ENCODE data around the gene TBK1. TPM values are rescaled to one million over a fixed set of nuclear protein-coding genes. Genes with fewer than 3 reads are reported as not detected.
"Not testable (repeated sequence)": the region's sequence is repeated elsewhere in the genome, so short reads cannot be mapped to it uniquely, and the experiment has no call there.

The TBK1 gene
- polyA plus RNA-seq, 3 donors from 2014 or later = 27.2 to 36.9 (median 29.2) TPM

DNA sequence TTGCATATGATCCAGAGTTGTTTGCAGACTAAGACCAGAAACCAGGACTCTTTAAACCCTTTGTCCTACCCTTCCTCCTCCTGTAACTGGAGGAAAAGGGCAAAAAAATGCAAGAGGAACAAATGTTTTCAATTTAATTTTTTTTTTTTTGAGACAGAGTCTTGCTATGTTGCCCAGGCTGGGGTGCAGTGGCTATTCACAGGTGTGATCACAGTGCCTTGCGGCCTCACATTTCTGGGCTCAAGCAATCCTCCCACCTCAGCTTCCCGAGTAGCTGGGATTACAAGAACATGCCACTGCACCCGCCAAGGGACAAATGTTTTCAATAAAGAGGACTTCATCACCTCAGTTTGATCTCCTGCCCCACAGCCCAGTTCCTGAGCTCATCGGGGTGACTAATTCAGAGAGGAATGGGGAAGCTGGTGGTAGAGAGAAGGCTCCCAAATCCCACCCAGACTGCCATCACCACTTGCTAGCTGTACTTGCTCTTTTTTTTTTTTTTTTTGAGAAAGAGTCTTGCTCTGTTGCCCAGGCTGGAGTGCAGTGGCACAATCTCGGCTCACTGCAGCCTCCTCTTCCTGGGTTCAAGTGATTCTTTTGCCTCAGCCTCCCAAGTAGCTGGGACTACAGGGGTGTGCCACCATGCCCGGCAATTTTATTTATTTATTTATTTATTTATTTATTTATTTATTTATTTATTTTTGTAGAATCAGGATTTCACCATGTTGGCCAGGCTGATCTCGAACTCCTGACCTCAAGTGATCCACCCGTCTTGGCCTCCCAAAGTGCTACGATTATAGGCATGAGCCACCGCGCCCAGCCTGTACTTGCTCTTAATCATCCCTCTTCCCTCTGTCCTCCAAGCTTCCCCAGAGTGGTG lies 71.9 kb downstream of the TBK1 start:
- H3K4me3 Mint-ChIP-seq; H3K9me3 Mint-ChIP-seq; H3K27me3 Mint-ChIP-seq (ENCODE audit: low read depth in 3 of 3); DNase-seq; H3K27ac Mint-ChIP-seq; H3K36me3 Mint-ChIP-seq; H3K4me1 Mint-ChIP-seq: not testable (repeated sequence)

DNA sequence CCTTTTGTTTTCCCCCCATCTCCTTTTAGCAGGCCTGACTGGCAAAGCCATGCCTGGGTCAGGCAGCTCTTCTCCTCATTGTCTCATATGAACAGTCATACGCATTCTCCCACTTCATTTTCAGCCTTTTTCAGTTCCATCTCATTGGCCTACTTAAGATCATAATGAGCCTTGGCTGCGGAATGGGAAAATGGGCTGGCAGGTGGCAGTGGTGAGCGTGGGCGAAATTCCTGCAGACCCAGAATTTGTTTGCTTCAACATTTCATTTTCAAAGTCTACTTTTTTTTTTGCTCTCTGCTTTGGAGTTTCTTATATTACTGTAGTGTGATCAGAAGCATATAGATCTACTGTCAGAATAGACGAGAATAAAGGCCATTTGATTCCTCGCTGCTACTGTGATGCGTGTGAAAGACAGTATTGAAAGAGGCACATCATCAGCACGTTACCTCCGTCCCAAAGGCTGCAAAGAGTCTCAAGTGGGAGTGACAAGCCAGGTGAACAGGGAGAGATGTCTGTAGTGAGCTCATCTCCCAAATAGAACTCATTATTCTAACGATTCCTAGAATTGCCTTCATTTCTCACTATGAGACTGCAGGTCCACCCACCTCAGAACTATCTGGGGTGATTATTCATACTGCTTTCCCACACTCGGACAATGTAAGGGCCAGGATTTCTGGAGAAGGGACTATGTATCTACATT lies 73.7 kb downstream of the TBK1 start:
- Mint-ChIP-seq H3K36me3 (no peaks in the 10 kb centered on the region), H3K9me3 (no peaks in the 10 kb centered on the region), H3K4me1 (no peaks in the 10 kb centered on the region), H3K4me3 (no peak overlapping the region), H3K27ac (no peak overlapping the region), H3K27me3 (ENCODE audit: low read depth in 3 of 3) (peaks cover 0 to 9% (median 6%) of the 10 kb centered on the region in 3 donors)
- DNase-seq = no peak

DNA sequence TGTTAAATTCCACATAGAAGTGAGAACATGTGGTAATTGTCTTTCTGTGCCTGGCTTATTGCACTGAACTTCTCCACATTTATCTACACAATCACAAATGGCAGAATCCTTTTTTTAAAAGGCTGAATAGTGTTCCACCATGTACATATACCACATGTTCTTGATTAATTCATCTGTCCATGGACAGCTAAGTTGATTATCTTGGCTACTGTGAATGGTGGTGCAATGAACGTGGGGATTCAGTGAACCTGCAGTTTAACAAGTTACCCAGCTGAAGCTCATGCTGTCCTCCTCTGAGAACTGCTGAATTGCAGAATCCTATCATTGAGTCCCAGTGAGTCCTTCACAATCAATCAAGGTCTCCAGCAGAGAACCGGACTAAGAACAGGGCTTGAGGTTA lies 74.9 kb downstream of the TBK1 start:
- Mint-ChIP-seq H3K4me1 (no peaks in the 10 kb centered on the region), H3K9me3 (no peaks in the 10 kb centered on the region), H3K4me3 (no peak overlapping the region), H3K27ac (no peak overlapping the region), H3K27me3 (ENCODE audit: low read depth in 3 of 3) (peaks cover 0 to 7% (median 5%) of the 10 kb centered on the region in 3 donors), H3K36me3 (no peaks in the 10 kb centered on the region)
- DNase-seq = no peak

DNA sequence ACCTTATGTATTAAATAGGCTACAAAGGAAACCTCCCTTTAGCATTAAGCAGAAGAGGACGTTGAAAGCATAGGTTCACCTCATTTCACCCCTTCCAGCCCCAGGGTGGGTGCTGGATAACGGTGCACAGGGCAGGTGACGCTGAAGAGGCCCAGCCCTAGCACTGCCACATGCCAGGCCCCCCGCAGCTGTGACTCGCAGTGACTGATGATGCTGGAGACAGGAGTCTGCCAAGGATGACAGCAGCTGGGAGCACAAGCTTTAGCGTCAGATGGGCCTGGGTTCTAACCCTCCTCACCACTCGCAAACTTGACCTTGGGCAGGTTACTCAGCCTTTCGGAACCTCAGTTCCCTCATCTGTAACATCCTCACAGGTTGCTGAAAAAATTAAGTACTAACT lies 76.7 kb downstream of the TBK1 start:
- H3K4me1 Mint-ChIP-seq = no peaks in the 10 kb centered on the region
- H3K4me3 Mint-ChIP-seq = no peak overlapping the region
- H3K27me3 Mint-ChIP-seq (ENCODE audit: low read depth in 3 of 3) = peaks cover 0 to 8% (median 7%) of the 10 kb centered on the region in 3 donors
- no peak overlapping the region for H3K27ac Mint-ChIP-seq
- no peaks in the 10 kb centered on the region for H3K9me3 Mint-ChIP-seq
- DNase-seq = no peak
- H3K36me3 Mint-ChIP-seq = no peaks in the 10 kb centered on the region

DNA sequence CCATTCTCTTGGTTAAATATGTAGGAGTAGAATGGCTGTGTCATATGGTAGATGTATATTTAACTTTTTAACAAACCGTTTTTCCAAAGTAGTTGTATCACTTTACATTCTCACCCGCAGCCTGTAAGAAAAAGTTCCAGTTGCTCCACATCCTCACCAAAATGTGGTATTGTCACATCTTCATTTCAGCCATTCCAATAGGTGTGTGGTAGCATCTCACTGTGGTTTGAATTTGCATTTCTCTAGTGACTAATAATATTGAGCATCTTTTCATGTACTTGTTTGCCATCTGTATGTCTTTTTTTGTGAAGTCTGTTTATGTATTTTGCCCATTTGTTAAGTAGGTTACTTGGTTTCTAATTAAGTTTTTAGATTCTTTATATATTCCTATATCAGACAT lies 78.6 kb downstream of the TBK1 start:
- peaks cover 0 to 4% (median 1%) of the 10 kb centered on the region in 3 donors for H3K27me3 Mint-ChIP-seq (ENCODE audit: low read depth in 3 of 3)
- no peaks in the 10 kb centered on the region for H3K36me3 Mint-ChIP-seq
- H3K9me3 Mint-ChIP-seq = no peaks in the 10 kb centered on the region
- no peaks in the 10 kb centered on the region for H3K4me1 Mint-ChIP-seq
- no peak overlapping the region for H3K27ac Mint-ChIP-seq
- H3K4me3 Mint-ChIP-seq = no peak overlapping the region
- no peak for DNase-seq

DNA sequence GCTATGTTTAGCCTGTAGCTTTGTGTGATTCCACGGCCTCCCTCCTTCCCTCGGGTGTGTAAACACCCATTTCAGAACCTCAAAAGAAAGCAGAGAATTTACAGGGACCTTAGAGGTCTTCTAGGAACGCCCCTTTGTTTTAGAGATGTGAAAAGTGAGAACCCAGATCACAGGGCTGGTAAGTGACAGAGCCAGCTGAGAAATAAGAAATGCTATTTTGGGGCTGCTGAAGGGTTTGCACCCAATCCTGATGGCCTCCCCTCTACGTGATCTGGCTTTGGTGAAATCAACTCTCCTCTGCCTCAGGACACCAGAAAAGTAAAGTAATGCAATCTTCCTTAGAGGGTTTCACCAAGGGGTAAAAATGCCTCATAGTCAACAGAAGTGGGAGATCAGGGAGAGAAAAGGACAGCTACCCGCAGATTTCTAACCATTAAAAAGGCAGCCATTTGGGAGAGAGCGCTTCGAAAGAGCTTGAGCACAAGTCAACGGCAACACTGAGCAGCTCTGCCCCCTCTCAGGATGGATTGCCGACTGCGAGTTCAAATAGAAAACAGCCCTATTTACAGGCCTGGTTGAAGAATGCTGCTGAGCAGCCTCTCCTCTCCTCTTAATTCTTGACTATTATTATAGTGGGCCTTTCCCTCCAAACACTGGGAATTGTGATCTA lies 79.9 kb downstream of the TBK1 start:
- peaks cover 0 to 4% (median 1%) of the 10 kb centered on the region in 3 donors for H3K27me3 Mint-ChIP-seq (ENCODE audit: low read depth in 3 of 3)
- no peaks in the 10 kb centered on the region for H3K4me1 Mint-ChIP-seq
- no peaks in the 10 kb centered on the region for H3K36me3 Mint-ChIP-seq
- no peaks in the 10 kb centered on the region for H3K9me3 Mint-ChIP-seq
- no peak overlapping the region for H3K4me3 Mint-ChIP-seq
- no peak for DNase-seq
- no peak overlapping the region for H3K27ac Mint-ChIP-seq

DNA sequence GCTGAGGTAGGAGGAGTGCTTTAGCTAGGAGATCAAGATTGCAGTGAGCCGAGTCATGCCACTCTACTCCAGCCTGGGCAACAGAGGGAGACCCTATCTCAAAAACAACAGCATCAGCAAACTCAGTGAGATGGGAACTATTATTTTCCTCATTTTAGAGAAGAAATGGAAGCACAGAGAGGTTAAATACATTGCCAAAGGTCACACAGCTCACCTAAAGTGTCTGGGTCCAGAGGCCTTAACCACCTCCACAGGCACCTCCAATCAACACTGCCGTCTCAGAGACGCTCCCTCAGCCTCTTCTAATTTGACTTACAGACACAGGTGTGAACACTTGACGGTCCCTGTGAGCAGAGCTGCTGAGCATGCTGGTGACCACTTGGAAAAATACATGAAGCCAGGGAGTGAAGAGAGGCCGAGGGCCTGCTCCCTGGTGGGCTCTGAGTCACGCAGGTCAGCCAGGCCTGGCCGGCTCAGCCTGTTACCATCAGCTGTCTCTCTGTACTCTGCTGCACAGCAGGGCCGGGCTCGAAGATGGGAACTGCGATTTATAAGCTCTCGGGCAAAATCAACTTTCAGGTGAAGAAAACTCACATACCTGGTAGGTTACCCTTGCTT lies 80.9 kb downstream of the TBK1 start:
- no peak overlapping the region for H3K4me3 Mint-ChIP-seq
- DNase-seq = no peak
- H3K9me3 Mint-ChIP-seq = no peaks in the 10 kb centered on the region
- H3K27me3 Mint-ChIP-seq (ENCODE audit: low read depth in 3 of 3) = peaks cover 2 to 4% (median 2%) of the 10 kb centered on the region in 3 donors
- H3K27ac Mint-ChIP-seq = no peak overlapping the region
- no peaks in the 10 kb centered on the region for H3K36me3 Mint-ChIP-seq
- no peaks in the 10 kb centered on the region for H3K4me1 Mint-ChIP-seq

DNA sequence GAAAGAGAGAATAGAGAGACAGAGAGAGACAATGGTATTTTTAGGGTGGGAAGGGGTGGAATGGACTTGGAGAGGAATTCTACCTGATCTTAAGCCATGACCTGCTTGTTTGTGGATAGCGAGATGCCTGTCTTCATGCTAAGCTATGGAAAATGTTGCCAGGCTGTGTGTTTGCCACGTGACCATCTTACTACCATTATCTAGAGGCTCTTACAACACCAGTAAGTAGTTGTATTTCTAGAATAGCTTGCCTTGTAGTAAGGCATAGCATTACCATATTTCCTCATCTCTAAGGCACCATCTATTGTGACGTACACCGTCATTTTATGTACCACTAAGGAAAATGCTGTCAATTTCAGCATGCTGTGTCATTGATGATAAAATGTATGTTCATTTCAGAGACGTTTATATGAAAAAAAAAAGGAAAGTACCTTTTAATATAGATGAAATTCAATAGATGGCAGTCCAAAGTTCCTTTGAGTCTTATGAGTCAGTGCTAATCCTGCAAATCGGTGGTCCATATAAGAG lies 82.8 kb downstream of the TBK1 start:
- Mint-ChIP-seq H3K4me1 (no peaks in the 10 kb centered on the region), H3K27me3 (ENCODE audit: low read depth in 3 of 3) (peaks cover 2 to 4% (median 4%) of the 10 kb centered on the region in 3 donors), H3K4me3 (no peak overlapping the region), H3K36me3 (no peaks in the 10 kb centered on the region), H3K27ac (no peak overlapping the region), H3K9me3 (no peaks in the 10 kb centered on the region)
- no peak for DNase-seq

DNA sequence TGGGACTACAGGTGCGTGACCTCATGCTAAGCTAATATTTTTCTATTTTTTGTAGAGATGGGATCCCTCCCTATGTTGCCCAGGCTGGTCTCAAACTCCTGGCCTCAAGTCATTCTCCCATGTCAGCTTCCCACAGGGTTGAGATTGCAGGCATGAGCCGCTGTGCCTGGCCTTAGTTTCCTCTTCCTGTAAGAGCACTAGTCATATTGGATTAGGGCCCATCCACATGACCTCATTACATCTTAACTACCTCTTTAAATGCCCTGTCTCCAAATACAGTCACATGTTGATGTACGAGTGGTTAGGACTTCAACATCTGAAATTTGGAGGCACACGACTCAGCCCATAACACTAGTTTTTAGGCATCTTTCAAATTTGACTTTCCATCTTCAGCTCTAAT lies 86.2 kb downstream of the TBK1 start:
- DNase-seq = no peak
- Mint-ChIP-seq H3K4me1 (no peaks in the 10 kb centered on the region), H3K36me3 (no peaks in the 10 kb centered on the region), H3K27ac (peak overlapping the region in 1 of 6 donors; percentile 30), H3K27me3 (ENCODE audit: low read depth in 3 of 3) (peaks cover 1 to 4% (median 3%) of the 10 kb centered on the region in 3 donors), H3K4me3 (no peak overlapping the region), H3K9me3 (no peaks in the 10 kb centered on the region)

DNA sequence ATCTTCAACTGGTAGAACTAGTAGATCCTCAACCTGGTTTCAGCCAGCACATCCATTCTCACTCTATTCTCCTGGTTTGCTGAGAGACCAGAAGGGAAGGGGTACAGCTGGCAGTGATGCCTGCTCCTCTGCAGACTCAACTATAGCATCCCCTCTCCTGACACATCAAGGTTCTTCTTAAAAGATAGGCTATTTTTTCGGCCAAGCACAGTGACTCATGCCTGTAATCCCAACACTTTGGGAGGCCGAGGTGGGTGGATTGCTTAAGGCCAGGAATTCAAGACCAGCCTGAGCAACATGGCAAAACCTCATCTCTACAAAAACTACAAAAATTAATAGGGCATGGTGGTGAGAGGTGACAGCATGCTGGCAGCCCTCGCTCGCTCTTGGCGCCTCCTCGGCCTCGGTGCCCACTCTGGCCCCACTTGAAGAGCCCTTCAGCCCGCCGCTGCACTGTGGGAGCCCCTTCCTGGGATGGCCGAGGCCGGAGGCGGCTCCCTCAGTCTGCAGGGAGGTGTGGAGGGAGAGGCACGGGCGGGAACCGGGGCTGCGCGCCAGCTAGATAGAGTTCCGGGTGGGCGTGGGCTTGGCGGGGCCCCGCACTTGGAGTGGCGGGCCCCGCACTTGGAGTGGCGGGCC lies 90.6 kb downstream of the TBK1 start:
- not testable (repeated sequence) for H3K36me3 Mint-ChIP-seq; H3K9me3 Mint-ChIP-seq; DNase-seq; H3K4me3 Mint-ChIP-seq; H3K27me3 Mint-ChIP-seq (ENCODE audit: low read depth in 3 of 3); H3K4me1 Mint-ChIP-seq; H3K27ac Mint-ChIP-seq

DNA sequence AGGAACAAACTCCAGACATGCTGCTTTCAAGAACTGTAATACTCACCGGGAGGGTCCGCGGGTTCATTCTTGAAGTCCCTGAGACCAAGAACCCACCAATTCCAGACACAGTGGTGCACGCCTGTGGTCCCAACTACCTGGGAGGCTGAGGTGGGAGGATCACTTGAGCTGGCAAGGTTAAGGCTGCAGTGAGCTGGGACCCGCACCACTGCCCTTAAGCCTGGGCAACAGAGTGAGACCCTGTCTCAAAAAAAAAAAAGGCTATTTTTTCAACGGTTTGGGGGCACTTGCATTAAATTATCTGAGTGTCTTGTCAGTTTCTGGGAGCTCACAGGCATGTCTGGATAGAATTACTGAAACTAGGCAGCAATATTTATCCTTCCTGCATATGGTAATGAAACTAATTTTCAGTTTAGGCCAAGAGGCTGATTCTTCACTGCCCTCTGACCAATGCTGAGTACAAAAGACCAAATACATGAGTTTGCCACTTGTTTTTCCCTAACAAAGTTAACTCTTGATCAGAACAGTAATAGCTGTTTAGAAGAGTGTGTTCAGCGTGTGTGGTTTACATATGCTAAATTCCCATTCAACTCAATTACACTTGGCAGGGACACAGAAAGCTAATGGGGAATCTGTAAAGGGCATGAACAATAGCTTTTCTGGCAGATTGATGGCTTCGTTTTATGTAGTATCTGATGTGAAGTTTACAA lies 92.6 kb downstream of the TBK1 start:
- Mint-ChIP-seq H3K4me3 (no peak overlapping the region), H3K27ac (no peak overlapping the region), H3K36me3 (peaks cover 0 to 3% (median 0%) of the 10 kb centered on the region in 3 donors), H3K27me3 (ENCODE audit: low read depth in 3 of 3) (peaks cover 0 to 7% (median 4%) of the 10 kb centered on the region in 3 donors), H3K9me3 (no peaks in the 10 kb centered on the region), H3K4me1 (peaks cover 2 to 3% of the 10 kb centered on the region in 2 donors)
- DNase-seq = no peak

DNA sequence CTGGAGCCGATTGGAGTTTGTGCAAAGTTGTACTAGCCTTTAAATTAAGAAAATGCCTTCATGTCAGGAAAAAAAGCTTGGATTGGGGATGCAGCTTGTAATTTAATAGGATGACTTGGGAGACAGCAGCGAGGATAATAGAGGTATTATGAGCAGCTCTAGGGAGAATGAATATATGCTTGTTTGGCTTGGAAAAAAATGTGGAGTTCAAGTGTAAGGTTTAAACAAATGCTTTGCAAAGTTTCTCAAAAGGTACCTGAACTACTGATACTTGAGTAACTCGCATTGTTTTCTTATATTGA lies 93.1 kb downstream of the TBK1 start:
- H3K36me3 Mint-ChIP-seq = peaks cover 0 to 3% (median 0%) of the 10 kb centered on the region in 3 donors
- H3K27me3 Mint-ChIP-seq (ENCODE audit: low read depth in 3 of 3) = peaks cover 0 to 8% (median 4%) of the 10 kb centered on the region in 3 donors
- H3K4me3 Mint-ChIP-seq = no peak overlapping the region
- no peak for DNase-seq
- peaks cover 6 to 8% of the 10 kb centered on the region in 2 donors for H3K4me1 Mint-ChIP-seq
- H3K9me3 Mint-ChIP-seq = no peaks in the 10 kb centered on the region
- H3K27ac Mint-ChIP-seq = no peak overlapping the region

DNA sequence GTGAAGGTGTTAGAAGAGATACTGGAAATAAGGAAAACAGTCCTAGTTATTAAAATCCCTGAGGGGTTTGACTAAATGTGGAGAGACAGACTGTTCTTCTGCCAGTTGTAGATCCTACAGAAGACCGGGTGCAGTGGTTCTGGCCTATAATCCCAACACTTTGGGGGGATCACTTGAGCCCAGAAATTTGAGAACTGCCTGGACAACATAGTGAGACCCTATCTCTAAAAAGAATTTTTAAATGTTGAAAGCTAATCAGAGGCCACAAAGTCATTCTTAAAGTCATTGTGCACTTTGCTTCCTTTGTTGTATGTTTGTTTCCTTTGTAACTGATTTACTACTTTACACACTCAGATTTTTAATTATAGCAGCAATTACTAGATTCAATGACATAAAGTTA lies 97.2 kb downstream of the TBK1 start:
- Mint-ChIP-seq H3K4me3 (no peak overlapping the region), H3K9me3 (no peaks in the 10 kb centered on the region)

More for the DNA sequence above, 97.2 kb downstream of the TBK1 start:
- Mint-ChIP-seq H3K36me3 (peaks cover 0 to under 1% (median 0%) of the 10 kb centered on the region in 3 donors), H3K27me3 (ENCODE audit: low read depth in 3 of 3) (peaks cover 0 to 6% (median 5%) of the 10 kb centered on the region in 3 donors), H3K4me1 (peaks cover 15 to 17% of the 10 kb centered on the region in 2 donors), H3K27ac (peak overlapping the region in 1 of 6 donors; percentile 61)
- DNase-seq = no peak

All from immature natural killer cell (primary cell).